Measurements from ENCODE around the gene ALDOA. TPM values are rescaled to one million over a fixed set of nuclear protein-coding genes. Genes with fewer than 3 reads are reported as not detected.

ALDOA gene
- total and polyA plus RNA-seq, 9 of the 15 experiments (the other 6 are each of a cell fraction or from before 2014, with no cell fraction given), result 311 to 2,224 (median 1,293) TPM

GRCh38 chr16:30033270-30033669 lies 32.3 kb upstream of the ALDOA start (continued):
- TF ChIP-seq CTCFL (IDR thresholded peaks at IDR 0.05; ENCODE audit: borderline replicate concordance, insufficient read depth, low read depth, low read length, poor library complexity, severe bottlenecking) (no peak), U2AF1 (optimal IDR thresholded peaks at IDR 0.05; ENCODE audit: low read depth, low read length) (no peak), ETS2 (tag; IDR thresholded peaks at IDR 0.05; ENCODE audit: borderline replicate concordance, poor library complexity, severe bottlenecking) (no peak), ZNF316 (IDR thresholded peaks at IDR 0.05) (peak; percentile 98), ZNF431 (CRISPR knock-in tag; IDR thresholded peaks at IDR 0.05) (no peak), POLR2AphosphoS2 (IDR thresholded peaks at IDR 0.05; ENCODE audit: low read length) (no peak), TCFL5 (CRISPR knock-in tag; conservative IDR thresholded peaks at IDR 0.05) (no peak), CREB3L1 (IDR thresholded peaks at IDR 0.05; ENCODE audit: borderline replicate concordance, low read depth) (peak; percentile 46; the same call in 1 of the 2 replicates), SIN3B (IDR thresholded peaks at IDR 0.05; ENCODE audit: low read depth) (no peak), SMARCA5 (IDR thresholded peaks at IDR 0.05) (no peak), NCOA6 (IDR thresholded peaks at IDR 0.05) (no peak), PTBP1 (IDR thresholded peaks at IDR 0.05; ENCODE audit: low read depth, low read length) (no peak), ZNF444 (CRISPR knock-in tag; IDR thresholded peaks at IDR 0.05) (no peak), ZNF668 (CRISPR knock-in tag; IDR thresholded peaks at IDR 0.05) (no peak), RAD21 (CRISPR knock-in tag; conservative IDR thresholded peaks at IDR 0.05 in 1 of 2, IDR thresholded peaks at IDR 0.05 in 1 of 2) (no peak), NCOR1 (IDR thresholded peaks at IDR 0.05) (peak; percentile 49; the same call in 1 of the 2 replicates), PATZ1 (CRISPR knock-in tag; IDR thresholded peaks at IDR 0.05; ENCODE audit: borderline replicate concordance) (no peak), ZNF830 (CRISPR knock-in tag; IDR thresholded peaks at IDR 0.05) (no peak)
- TF ChIP-seq, protein P1, sequence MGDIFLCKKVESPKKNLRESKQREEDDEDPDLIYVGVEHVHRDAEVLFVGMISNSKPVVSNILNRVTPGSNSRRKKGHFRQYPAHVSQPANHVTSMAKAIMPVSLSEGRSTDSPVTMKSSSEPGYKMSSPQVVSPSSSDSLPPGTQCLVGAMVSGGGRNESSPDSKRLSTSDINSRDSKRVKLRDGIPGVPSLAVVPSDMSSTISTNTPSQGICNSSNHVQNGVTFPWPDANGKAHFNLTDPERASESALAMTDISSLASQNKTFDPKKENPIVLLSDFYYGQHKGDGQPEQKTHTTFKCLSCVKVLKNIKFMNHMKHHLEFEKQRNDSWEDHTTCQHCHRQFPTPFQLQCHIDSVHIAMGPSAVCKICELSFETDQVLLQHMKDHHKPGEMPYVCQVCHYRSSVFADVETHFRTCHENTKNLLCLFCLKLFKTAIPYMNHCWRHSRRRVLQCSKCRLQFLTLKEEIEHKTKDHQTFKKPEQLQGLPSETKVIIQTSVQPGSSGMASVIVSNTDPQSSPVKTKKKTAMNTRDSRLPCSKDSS (IDR thresholded peaks at IDR 0.05; ENCODE audit: low read depth, partially characterized antibody), result no peak
- TF ChIP-seq, protein P2, sequence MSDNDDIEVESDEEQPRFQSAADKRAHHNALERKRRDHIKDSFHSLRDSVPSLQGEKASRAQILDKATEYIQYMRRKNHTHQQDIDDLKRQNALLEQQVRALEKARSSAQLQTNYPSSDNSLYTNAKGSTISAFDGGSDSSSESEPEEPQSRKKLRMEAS (CRISPR knock-in tag; IDR thresholded peaks at IDR 0.05), result no peak
- TF ChIP-seq, protein P3, sequence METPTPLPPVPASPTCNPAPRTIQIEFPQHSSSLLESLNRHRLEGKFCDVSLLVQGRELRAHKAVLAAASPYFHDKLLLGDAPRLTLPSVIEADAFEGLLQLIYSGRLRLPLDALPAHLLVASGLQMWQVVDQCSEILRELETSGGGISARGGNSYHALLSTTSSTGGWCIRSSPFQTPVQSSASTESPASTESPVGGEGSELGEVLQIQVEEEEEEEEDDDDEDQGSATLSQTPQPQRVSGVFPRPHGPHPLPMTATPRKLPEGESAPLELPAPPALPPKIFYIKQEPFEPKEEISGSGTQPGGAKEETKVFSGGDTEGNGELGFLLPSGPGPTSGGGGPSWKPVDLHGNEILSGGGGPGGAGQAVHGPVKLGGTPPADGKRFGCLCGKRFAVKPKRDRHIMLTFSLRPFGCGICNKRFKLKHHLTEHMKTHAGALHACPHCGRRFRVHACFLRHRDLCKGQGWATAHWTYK (CRISPR knock-in tag; IDR thresholded peaks at IDR 0.05), result no peak

Measured in K562 (cell line).